Neuron (in vitro differentiated cells): Measurements from ENCODE around the gene MIGA2.

Source experiments
- H2AFZ ChIP-seq: one replicate; pipeline ENCODE4 v1.6.1; 2013; ENCODE audit warnings: low read depth, mild to moderate bottlenecking, inconsistent platforms, low read length, moderate library complexity
- H3K27me3 ChIP-seq: one replicate; pipeline ENCODE4 v1.6.1; 2013; ENCODE audit warnings: low read length; ENCODE audit not compliant: insufficient read depth
- H3K36me3 ChIP-seq: one replicate; pipeline ENCODE4 v1.6.1; 2013; ENCODE audit warnings: low read length; ENCODE audit not compliant: insufficient read depth
- H3K4me1 ChIP-seq: one replicate; pipeline ENCODE4 v1.6.1; 2013; ENCODE audit warnings: low read length; ENCODE audit not compliant: insufficient read depth
- H3K4me3 ChIP-seq: 2 replicates; pipeline ENCODE4 v1.5.1; 2013; ENCODE audit warnings: mild to moderate bottlenecking, low read length, moderate library complexity
- H3K9me3 ChIP-seq: one replicate; pipeline ENCODE4 v1.6.1; 2013; ENCODE audit warnings: low read length

The MIGA2 gene

GRCh38 chr9:129007035-129007765, 29.2 kb upstream of the MIGA2 start:
- peaks cover 75% of the 10 kb centered on the region for H3K36me3 ChIP-seq
- H3K27me3 ChIP-seq, result no peaks in the 10 kb centered on the region
- H2AFZ ChIP-seq, result no peak overlapping the region
- H3K9me3 ChIP-seq, result no peaks in the 10 kb centered on the region
- H3K4me3 ChIP-seq, result no peak overlapping the region
- no peaks in the 10 kb centered on the region for H3K4me1 ChIP-seq

- H3K4me1 ChIP-seq, result no peaks in the 10 kb centered on the region
- H3K36me3 ChIP-seq, result peaks cover 73% of the 10 kb centered on the region
- H2AFZ ChIP-seq, result no peak overlapping the region
- H3K9me3 ChIP-seq, result no peaks in the 10 kb centered on the region
- no peak overlapping the region for H3K4me3 ChIP-seq
- no peaks in the 10 kb centered on the region for H3K27me3 ChIP-seq
These were observed 28.5 kb upstream of the MIGA2 start for GRCh38 chr9:129007766-129008468.

- Histone ChIP-seq H3K9me3 (no peaks in the 10 kb centered on the region), H3K36me3 (peaks cover 70% of the 10 kb centered on the region), H3K4me1 (no peaks in the 10 kb centered on the region), H3K27me3 (no peaks in the 10 kb centered on the region), H3K4me3 (no peak overlapping the region), H2AFZ (no peak overlapping the region)
These were observed 27.9 kb upstream of the MIGA2 start for GRCh38 chr9:129008469-129008965.

GRCh38 chr9:129008986-129009583, 27.3 kb upstream of the MIGA2 start:
- no peak overlapping the region for H3K4me3 ChIP-seq
- H3K36me3 ChIP-seq, result peaks cover 75% of the 10 kb centered on the region
- H3K9me3 ChIP-seq, result no peaks in the 10 kb centered on the region
- no peaks in the 10 kb centered on the region for H3K4me1 ChIP-seq
- no peaks in the 10 kb centered on the region for H3K27me3 ChIP-seq
- H2AFZ ChIP-seq, result no peak overlapping the region

GRCh38 chr9:129009584-129010141, 26.8 kb upstream of the MIGA2 start:
- Histone ChIP-seq H3K36me3 (peaks cover 79% of the 10 kb centered on the region), H3K4me1 (no peaks in the 10 kb centered on the region), H2AFZ (no peak overlapping the region), H3K4me3 (no peak overlapping the region), H3K27me3 (no peaks in the 10 kb centered on the region), H3K9me3 (no peaks in the 10 kb centered on the region)

- Histone ChIP-seq H3K36me3 (peaks cover 78% of the 10 kb centered on the region), H3K27me3 (no peaks in the 10 kb centered on the region), H3K4me3 (no peak overlapping the region), H3K9me3 (no peaks in the 10 kb centered on the region), H3K4me1 (no peaks in the 10 kb centered on the region), H2AFZ (no peak overlapping the region)
These were observed 26.0 kb upstream of the MIGA2 start for GRCh38 chr9:129010267-129010975.

GRCh38 chr9:129011170-129011569, 25.3 kb upstream of the MIGA2 start:
- no peak overlapping the region for H3K4me3 ChIP-seq

GRCh38 chr9:129011761-129012181, 24.7 kb upstream of the MIGA2 start:
- Histone ChIP-seq H2AFZ (no peak overlapping the region), H3K4me3 (no peak overlapping the region), H3K4me1 (no peaks in the 10 kb centered on the region), H3K9me3 (no peaks in the 10 kb centered on the region), H3K36me3 (peaks cover 69% of the 10 kb centered on the region), H3K27me3 (no peaks in the 10 kb centered on the region)

More at GRCh38 chr9:129011170-129011569, 25.3 kb upstream of the MIGA2 start:
- Histone ChIP-seq H3K9me3 (no peaks in the 10 kb centered on the region), H2AFZ (no peak overlapping the region), H3K27me3 (no peaks in the 10 kb centered on the region), H3K4me1 (no peaks in the 10 kb centered on the region), H3K36me3 (peaks cover 74% of the 10 kb centered on the region)

- H2AFZ ChIP-seq, result no peak overlapping the region
- no peaks in the 10 kb centered on the region for H3K9me3 ChIP-seq
- H3K27me3 ChIP-seq, result no peaks in the 10 kb centered on the region
- no peaks in the 10 kb centered on the region for H3K4me1 ChIP-seq
- H3K4me3 ChIP-seq, result no peak overlapping the region
- peaks cover 65% of the 10 kb centered on the region for H3K36me3 ChIP-seq
These were observed 24.1 kb upstream of the MIGA2 start for GRCh38 chr9:129012343-129012742.

GRCh38 chr9:129012893-129013448, 23.5 kb upstream of the MIGA2 start:
- no peak overlapping the region for H2AFZ ChIP-seq
- no peak overlapping the region for H3K4me3 ChIP-seq
- no peaks in the 10 kb centered on the region for H3K9me3 ChIP-seq
- H3K4me1 ChIP-seq, result no peaks in the 10 kb centered on the region
- peaks cover 59% of the 10 kb centered on the region for H3K36me3 ChIP-seq
- H3K27me3 ChIP-seq, result no peaks in the 10 kb centered on the region

GRCh38 chr9:129013674-129014073, 22.8 kb upstream of the MIGA2 start:
- no peaks in the 10 kb centered on the region for H3K9me3 ChIP-seq
- H3K4me3 ChIP-seq, result no peak overlapping the region
- no peaks in the 10 kb centered on the region for H3K27me3 ChIP-seq
- no peaks in the 10 kb centered on the region for H3K4me1 ChIP-seq
- no peak overlapping the region for H2AFZ ChIP-seq
- peaks cover 52% of the 10 kb centered on the region for H3K36me3 ChIP-seq

- Histone ChIP-seq H3K4me1 (no peaks in the 10 kb centered on the region), H3K9me3 (no peaks in the 10 kb centered on the region), H3K36me3 (peaks cover 48% of the 10 kb centered on the region), H3K27me3 (no peaks in the 10 kb centered on the region), H2AFZ (no peak overlapping the region), H3K4me3 (no peak overlapping the region)
These were observed 22.3 kb upstream of the MIGA2 start for GRCh38 chr9:129014124-129014523.
